ENCODE measurements around the gene CDK16.
A peak's percentile ranks its signal among the peaks of the same experiment; 100 is the strongest.

CDK16 gene

DNA sequence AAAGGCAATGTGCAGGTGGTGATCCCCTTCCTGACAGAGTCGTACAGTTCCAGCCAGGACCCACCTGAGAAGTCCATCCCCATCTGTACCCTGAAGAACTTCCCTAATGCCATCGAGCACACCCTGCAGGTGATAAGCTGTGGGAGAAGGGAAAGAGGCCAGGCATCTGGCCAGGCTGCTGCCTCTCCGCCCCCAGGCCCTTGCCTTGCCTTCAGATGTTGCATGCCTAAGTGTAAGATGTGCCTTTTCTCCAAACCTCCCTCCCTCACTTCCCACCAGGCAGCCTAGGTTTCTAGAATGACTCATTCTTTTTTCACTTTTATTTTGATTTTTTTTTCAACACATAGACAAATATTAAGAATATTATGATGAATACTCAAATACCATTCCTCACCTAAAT lies 12.2 kb upstream of the CDK16 start:
- no peak for DNase-seq (ENCODE audit: low read depth in 1 of 2, low spot score in 1 of 2)

DNA sequence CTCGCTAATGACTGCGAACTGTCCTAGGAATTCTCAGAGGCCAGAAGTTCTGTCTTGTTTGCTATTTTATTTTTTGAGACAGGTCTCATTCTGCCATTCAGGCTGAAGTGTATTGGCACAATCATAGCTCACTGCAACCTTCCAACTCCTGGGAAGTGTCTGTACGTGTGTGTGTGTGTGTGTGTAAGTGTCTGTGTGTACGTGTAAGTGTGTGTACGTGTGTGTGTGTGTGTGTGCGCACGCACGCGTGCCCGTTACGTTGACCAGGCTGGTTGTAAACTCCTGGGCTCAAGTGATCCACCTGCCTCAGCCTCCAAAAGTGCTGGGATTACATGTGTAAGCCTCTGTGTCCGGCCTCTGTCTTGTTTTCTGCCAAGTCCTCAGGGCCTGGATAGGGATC lies 10.4 kb upstream of the CDK16 start:
- DNase-seq (ENCODE audit: low read depth in 1 of 2, low spot score in 1 of 2), result no peak

GRCh38 chrX:47209508-47210238 lies 8.8 kb upstream of the CDK16 start:
- DNase-seq (ENCODE audit: low read depth in 1 of 2, low spot score in 1 of 2), result no peak

DNA sequence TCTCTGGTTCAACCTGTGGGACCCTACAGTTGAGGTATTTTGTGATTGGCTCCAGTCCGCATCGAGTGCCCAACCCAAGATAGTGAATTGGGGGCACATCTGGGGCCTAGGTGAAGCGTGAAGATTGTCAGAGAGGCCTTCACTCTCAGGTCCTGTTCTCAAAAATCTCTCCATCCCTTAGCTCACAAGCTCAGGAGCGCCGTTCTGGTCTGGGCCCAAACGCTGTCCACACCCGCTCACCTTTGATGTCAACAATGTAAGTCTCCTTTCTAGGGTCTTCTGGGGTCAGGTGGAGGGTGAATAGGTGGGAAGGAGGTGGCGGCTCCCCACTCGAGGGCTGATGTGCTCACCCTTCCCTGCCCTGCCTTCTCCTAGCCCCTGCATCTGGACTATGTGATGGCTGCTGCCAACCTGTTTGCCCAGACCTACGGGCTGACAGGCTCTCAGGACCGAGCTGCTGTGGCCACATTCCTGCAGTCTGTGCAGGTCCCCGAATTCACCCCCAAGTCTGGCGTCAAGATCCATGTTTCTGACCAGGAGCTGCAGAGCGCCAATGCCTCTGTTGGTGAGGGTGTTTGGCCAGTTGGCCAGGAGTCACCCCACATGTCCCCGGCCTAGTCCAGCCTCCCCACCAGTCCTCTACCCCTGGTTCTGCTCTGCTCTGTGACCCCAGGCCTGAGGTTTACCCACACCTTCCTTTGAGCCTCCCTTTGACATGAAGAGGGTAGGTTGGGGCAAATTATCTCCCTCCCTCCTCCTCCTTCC lies 7.6 kb upstream of the CDK16 start:
- no peak for DNase-seq (ENCODE audit: low read depth in 1 of 2, low spot score in 1 of 2)

- DNase-seq (ENCODE audit: low read depth in 1 of 2, low spot score in 1 of 2), result no peak
Observed at GRCh38 chrX:47212381-47213293, 5.8 kb upstream of the CDK16 start.

DNA sequence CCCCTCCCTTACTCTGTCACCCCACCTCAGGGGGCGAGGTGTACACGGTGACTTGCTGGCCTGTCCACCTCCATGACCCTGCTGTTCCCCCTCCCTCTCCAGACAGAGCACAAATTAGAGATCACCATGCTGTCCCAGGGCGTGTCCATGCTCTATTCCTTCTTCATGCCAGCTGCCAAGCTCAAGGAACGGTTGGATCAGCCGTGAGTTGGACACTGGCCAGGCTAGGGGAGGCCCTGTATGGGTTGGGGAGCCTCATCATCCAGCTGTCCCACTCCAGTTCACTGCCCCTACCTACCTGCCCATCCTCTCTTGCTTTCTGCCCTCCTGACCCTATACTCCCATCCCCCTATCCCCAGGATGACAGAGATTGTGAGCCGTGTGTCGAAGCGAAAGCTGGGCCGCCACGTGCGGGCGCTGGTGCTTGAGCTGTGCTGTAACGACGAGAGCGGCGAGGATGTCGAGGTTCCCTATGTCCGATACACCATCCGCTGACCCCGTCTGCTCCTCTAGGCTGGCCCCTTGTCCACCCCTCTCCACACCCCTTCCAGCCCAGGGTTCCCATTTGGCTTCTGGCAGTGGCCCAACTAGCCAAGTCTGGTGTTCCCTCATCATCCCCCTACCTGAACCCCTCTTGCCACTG lies 3.9 kb upstream of the CDK16 start:
- DNase-seq (ENCODE audit: low read depth in 1 of 2, low spot score in 1 of 2), result no peak

DNA sequence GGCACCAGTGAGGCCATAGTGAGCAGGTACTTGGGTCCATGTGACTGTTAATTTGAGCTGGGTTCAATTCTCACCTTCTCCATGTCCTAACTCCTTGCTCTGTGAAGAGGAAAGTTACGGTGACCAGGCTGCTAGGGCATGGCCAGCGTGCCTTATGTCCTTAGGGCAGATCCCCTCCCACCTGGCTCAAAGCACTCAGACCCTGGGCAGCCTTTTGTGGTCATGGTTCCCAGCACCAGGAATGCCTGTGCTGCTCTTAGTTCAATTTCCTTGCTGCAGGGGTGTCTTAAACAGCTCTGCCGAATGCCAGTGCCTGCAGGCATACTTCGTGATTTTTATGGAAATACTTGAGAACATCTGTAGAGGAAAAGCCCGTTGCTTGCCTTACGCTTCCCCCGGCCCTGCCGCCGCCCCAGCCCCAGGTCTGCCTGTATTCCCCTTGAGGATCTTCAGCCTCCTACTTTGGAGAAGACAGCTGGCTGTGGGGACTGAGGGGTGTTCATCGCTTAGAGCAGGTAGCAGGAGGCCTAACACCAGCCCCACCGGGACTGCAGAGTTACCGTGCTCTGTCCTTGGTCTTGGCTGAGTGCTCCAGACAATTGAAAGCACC lies 3.1 kb upstream of the CDK16 start:
- no peak for DNase-seq (ENCODE audit: low read depth in 1 of 2, low spot score in 1 of 2)

DNA sequence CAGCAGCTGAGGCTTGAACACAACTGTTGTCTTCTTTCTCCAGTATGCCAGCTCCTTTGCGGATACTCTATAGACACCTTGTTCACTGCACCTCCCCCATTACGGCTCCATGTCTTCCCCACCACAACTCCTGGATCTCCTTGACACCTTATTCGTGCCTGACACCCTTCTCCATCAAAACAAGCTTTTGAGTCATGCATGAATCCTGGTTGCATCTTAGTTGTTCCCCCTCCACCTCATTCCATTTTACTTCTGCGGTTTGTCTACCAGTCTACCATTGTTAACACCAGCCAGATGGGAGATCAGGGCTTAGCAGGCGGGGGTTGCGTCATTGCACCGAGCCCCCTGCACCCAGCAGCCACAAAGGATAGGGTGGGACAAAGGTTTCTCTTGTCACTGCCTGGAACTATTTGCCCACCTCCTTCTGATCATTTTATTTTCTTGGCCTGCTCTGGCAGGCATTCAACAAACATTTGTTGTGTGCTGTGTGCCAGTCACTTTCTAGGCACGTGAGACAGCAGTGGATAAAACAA lies 2.0 kb upstream of the CDK16 start:
- no peak for DNase-seq (ENCODE audit: low read depth in 1 of 2, low spot score in 1 of 2)

DNA sequence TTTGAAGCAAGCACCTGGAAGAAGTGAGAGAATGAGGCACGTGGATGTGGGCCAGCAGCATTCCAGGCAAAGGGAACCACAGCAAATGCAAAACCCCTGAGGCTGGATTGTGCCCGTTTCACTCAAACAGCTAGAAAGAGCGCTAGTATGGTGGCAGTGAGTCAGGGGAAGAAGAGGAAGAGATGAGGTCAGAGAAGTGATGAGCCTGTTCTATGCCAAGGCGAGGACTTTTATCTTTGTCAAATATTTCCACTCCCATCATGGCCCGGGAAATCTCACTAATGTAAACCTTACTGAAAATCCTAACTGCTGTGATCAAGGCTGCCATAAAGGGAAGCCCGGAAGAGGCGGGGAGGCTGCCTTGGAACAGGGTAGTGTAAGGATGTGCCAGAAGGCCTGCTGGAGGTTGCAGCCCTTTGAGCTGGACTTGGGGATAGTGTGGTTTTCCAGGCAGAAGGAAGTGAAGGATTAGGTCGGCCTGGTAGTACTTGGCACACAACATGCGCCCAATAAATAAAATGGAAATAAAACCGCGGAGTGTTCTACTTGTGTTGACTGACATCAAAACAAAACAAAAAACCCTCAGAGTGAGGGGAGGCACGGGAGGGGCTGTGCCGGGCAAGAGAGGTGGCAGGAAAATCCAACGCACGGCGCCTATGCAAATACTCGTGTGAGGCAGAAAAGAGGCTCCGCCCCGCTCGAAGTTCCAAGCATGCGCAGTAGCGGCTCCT lies 1.2 kb upstream of the CDK16 start:
- DNase-seq (ENCODE audit: low read depth in 1 of 2, low spot score in 1 of 2), result no peak

DNA sequence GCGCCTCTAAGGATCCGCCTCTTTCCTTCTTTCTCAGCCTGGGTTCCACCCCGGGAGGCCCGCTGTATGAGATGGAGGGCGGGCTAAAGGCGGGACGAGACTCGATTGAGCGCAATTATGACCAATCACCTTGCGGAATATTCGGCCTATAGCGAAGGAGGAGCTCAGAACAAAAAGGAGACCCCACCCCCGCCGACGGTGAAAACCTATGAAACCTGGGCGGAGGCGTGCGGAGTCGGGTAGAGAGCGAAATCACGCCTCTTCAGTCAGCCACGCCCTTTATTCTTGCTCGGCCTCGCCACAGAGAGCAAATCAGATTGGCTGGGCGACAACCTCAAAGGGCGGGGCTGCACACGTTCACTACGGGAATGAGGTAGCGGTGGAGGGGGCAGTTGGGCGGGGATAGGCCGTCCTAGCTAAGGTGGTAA lies 615 bp upstream of the CDK16 start:
- peak; percentile 80 to 96 for DNase-seq (ENCODE audit: low read depth in 1 of 2, low spot score in 1 of 2)

- DNase-seq (ENCODE audit: low read depth in 1 of 2, low spot score in 1 of 2), result peak in 1 of 2 donors; percentile 23
Observed at GRCh38 chrX:47218920-47219815, 687 bp downstream of the CDK16 start.

GRCh38 chrX:47221756-47222155 lies 3.3 kb downstream of the CDK16 start:
- no peak for DNase-seq (ENCODE audit: low read depth in 1 of 2, low spot score in 1 of 2)

DNA sequence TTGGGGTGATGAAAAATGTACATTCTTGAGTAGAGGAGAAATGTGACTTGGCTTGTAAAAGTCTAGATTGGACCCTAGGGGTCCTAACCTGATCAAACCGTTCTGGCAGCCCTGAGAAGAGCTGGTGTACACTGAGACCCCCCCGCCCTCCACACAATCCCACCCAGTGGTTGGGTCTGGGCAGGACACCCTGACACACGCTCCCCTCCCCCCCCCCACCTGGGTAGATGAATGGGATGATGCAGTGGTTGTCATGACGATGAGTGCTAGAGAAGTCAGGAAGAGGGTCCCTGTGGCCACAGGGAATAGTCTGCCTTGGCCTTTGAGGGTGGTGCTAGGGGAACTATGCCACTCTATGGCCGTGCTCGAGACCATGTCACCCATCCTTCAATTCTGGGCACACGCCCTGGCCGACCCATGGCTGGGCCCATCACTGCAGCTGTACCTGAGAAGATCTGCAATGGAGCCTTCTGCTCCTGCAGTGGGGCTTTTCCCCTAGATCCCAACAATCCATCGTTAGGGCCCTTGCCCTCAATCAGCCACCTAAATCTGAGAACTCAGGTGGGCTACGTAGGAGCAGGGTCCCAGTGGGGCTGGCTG lies 4.4 kb downstream of the CDK16 start:
- DNase-seq (ENCODE audit: low read depth in 1 of 2, low spot score in 1 of 2), result no peak

- no peak for DNase-seq (ENCODE audit: low read depth in 1 of 2, low spot score in 1 of 2)
Observed at GRCh38 chrX:47223476-47224250, 5.2 kb downstream of the CDK16 start.

GRCh38 chrX:47224266-47224895 lies 5.9 kb downstream of the CDK16 start:
- no peak for DNase-seq (ENCODE audit: low read depth in 1 of 2, low spot score in 1 of 2)

- no peak for DNase-seq (ENCODE audit: low read depth in 1 of 2, low spot score in 1 of 2)
Observed at GRCh38 chrX:47224896-47225290, 6.4 kb downstream of the CDK16 start.

DNA sequence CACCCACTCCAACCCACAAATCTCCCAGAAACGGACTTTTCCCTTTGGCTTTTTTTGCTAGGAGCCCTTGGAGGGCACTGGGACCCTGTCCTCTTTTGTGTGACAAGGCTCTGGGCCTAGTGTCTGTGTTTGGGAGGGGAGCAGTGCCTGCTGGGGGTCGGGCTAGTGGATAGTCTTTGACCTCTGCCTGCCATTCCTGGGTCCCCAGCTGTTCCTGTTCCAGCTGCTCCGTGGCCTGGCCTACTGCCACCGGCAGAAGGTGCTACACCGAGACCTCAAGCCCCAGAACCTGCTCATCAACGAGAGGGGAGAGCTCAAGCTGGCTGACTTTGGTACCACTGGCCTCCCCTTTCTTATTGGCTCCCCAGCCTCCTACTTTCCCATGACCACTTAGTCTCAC lies 7.6 kb downstream of the CDK16 start:
- DNase-seq (ENCODE audit: low read depth in 1 of 2, low spot score in 1 of 2), result no peak
